SJSA1 (cell line): Measurements from ENCODE around the gene GRAMD1B. TPM values are rescaled to one million over a fixed set of nuclear protein-coding genes. Genes with fewer than 3 reads are reported as not detected.

Experiments used
- DNase-seq, 2 experiments: peaks; one replicate each; pipeline ENCODE4 v3.0.0-alpha.2; 2015 to 2020; ENCODE audit warnings: low spot score in 2 of 2, low read depth in 1 of 2
- H3K27ac ChIP-seq: fragments of 250-450 bp; sonication (Bioruptor Pico); 2 replicates; pipeline ENCODE4 v1.5.1; 2020; ENCODE audit warnings: mild to moderate bottlenecking, moderate library complexity
- H3K27me3 ChIP-seq: fragments of 250-450 bp; sonication (Bioruptor Pico); replicated peaks from 2 replicates; pipeline ENCODE4 v1.5.1; 2020; ENCODE audit warnings: mild to moderate bottlenecking, moderate library complexity
- H3K36me3 ChIP-seq: fragments of 250-450 bp; sonication (Bioruptor Pico); 2 replicates; pipeline ENCODE4 v1.5.1; 2020; ENCODE audit warnings: mild to moderate bottlenecking
- H3K4me1 ChIP-seq: fragments of 250-450 bp; sonication (Bioruptor Pico); replicated peaks from 2 replicates; pipeline ENCODE4 v1.6.1; 2021; ENCODE audit warnings: mild to moderate bottlenecking
- H3K4me3 ChIP-seq: fragments of 250-450 bp; sonication (Bioruptor Pico); 2 replicates; pipeline ENCODE4 v1.5.1; 2020; ENCODE audit warnings: mild to moderate bottlenecking
- H3K9me3 ChIP-seq: fragments of 250-450 bp; sonication (Bioruptor Pico); replicated peaks from 2 replicates; pipeline ENCODE4 v1.5.1; 2020; ENCODE audit warnings: mild to moderate bottlenecking
- total RNA-seq: library from RNA; depleted of rRNA; stranded (reverse); fragments of >200 nt; shearing (Covaris generic); gene quantifications from 2 replicates; pipeline ENCODE4 v1.2.3, GENCODE V29; 2014

The GRAMD1B gene
- total RNA-seq, 1 experiment from 2014 or later = 6.8 TPM

DNA sequence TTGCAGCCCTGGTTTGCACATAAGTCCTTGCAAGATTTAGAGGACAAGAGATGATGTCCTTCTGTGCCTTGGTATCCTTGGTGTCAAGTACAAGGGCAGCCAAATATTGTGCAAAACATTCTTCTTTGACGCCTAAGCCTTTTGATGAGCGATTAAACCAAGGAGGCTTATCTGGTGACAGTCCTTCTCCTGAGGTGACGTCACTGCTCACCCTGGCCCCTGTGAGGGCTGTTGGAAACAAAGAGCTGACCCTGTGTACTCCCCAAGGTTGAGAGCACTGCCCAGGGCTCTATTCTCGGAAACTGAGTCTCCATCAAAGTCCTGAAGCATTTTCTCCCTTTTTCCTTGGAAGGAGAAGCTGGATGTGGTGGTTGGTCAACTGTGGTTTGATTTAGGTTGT lies 4.7 kb upstream of the GRAMD1B start:
- no peaks in the 10 kb centered on the region for H3K36me3 ChIP-seq
- H3K27me3 ChIP-seq = no peaks in the 10 kb centered on the region
- no peaks in the 10 kb centered on the region; the same call in 1 of the 2 replicates for H3K4me1 ChIP-seq
- no peak overlapping the region for H3K4me3 ChIP-seq
- DNase-seq = no peak
- no peaks in the 10 kb centered on the region for H3K9me3 ChIP-seq
- H3K27ac ChIP-seq = no peak overlapping the region

DNA sequence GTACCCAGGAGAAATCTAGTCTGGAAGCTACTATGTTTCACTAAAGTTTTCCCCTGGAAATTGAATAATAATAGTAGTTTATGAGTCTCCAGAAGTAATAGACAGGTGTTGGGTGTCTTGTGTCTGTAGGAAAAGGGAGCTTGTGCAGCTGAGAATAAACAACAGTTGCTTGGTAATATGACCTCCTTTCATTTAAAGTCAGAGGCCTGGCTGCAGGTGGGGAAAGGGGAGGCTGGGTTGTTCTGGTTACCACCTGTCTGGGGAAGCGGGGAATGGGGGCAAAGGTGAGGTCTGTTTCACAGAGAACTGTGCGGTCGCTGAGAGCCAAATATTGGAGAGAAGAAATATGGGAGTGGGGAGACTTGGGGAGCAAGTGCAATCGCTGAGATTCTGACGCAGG lies 3.3 kb upstream of the GRAMD1B start:
- no peaks in the 10 kb centered on the region for H3K36me3 ChIP-seq

DNA sequence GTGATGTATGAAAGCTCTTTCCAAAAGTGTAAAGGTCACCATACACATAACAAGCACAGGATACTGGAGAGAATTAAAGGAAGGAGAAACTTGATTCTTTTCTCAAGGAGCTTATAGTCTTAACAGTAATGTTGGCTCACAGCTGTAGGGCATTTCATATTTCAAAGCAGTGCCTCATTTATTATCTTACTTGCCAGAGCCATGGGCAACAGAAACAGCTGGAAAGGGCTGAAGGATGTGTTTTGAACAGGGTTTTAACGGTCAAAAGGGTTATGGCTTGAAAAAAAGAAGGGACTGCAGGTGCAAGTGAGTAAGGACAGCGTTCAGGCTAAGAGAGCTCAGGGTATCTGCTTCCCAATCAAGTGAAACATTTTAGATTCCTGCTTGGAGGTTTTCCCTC lies 2.7 kb upstream of the GRAMD1B start:
- no peaks in the 10 kb centered on the region for H3K9me3 ChIP-seq
- H3K27me3 ChIP-seq = 0 out of 2 replicates have a peak, but pooled peaks cover 4% of the 10 kb centered on the region
- no peak for DNase-seq
- H3K4me1 ChIP-seq = peaks cover 5% of the 10 kb centered on the region
- no peaks in the 10 kb centered on the region for H3K36me3 ChIP-seq
- no peak overlapping the region for H3K27ac ChIP-seq
- H3K4me3 ChIP-seq = no peak overlapping the region

More for the DNA sequence above, 3.3 kb upstream of the GRAMD1B start:
- H3K27ac ChIP-seq = no peak overlapping the region
- no peaks in the 10 kb centered on the region for H3K9me3 ChIP-seq
- H3K4me3 ChIP-seq = no peak overlapping the region
- peaks cover 5% of the 10 kb centered on the region for H3K4me1 ChIP-seq
- DNase-seq = no peak
- H3K27me3 ChIP-seq = 0 out of 2 replicates have a peak, but pooled peaks cover 4% of the 10 kb centered on the region

DNA sequence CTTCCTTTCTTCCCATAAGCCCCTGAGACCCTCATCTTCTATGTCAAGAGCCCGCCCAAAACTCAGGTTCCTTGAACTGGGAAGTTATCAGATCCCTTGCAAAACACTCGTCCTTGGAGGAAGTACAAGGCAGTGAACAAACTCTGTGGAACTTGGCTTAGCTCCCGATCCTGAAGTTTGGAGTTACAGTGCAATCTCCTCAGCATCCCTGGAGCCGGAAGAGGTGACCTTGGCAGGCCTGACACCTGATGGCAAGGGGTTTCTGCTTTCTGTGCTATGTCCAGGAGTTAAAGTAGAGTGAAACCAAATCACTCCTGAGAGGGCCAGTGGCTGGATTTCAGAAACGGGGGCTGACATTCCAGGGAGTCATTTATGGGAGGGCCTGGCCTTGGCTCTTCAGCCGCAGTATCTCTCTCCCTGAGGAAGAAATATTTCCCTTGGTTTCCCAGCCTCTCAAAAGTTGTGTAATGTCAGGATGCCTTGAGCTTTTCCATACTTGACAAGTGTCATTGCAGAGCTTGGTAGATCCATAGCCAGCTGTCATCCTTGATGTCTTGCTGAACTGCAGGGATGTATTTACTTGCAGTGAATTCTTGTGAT lies 1.9 kb upstream of the GRAMD1B start:
- Histone ChIP-seq H3K27me3 (0 out of 2 replicates have a peak, but pooled peaks cover 4% of the 10 kb centered on the region), H3K4me3 (no peak overlapping the region), H3K9me3 (no peaks in the 10 kb centered on the region), H3K36me3 (no peaks in the 10 kb centered on the region), H3K4me1 (peaks cover 5% of the 10 kb centered on the region), H3K27ac (no peak overlapping the region)
- no peak for DNase-seq

DNA sequence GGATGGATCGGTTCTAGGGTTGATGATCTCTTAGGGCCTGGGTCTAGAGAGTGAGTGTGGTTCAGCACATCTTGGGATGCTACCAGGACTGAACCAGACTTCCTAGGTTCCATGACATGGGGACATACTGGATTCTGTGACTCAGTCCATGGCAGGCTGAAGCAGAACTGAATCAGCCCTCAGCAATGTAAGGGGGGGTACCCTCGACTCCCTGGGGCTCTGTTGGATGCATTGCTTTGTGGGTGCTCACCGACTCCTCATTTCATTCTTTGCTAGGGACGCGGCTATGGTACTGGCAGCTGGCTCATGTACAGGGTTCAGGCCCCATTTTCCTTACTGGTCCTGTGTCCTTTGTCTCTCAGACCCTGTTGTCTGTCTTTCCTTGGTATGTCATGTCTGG lies 733 bp upstream of the GRAMD1B start:
- Histone ChIP-seq H3K9me3 (no peaks in the 10 kb centered on the region), H3K27ac (no peak overlapping the region), H3K4me3 (no peak overlapping the region), H3K36me3 (no peaks in the 10 kb centered on the region), H3K27me3 (0 out of 2 replicates have a peak, but pooled peaks cover 4% of the 10 kb centered on the region), H3K4me1 (peaks cover 5% of the 10 kb centered on the region)
- DNase-seq = no peak

DNA sequence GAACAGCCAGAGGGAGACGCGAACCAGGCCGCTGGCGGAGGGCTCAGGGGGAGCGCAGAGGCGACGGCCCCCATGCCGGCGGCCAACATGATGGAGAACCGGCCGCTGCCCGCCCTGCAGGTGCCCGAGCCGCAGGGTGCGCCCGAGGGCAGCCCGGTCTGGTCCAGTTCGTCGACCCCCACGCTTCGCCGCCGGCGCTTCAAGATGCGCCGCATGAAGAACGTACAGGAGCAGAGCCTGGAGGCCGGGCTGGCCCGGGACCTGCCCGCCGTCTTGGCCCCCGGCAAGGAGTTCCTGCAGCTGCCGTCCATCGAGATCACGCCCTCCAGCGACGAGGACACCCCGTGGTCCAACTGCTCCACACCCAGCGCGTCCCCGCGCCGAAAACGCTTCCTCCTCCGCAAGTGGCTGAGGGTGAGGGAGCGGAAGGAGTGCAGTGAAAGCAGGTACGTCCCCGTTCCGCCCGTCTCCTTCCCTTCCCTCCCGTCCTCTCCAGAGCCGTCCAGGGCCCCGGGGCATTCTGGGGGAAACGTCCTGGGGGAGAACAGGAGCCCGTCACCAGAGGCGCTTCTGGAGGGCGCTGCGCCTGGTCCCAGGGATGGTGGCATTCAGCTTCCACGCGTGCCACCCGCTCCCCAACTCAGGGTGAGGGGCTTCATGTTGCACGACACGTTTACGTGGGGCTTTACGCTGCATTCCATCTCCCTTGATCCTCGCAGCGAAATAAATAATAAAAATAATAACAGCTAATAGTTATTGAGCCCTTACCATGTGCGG lies 840 bp downstream of the GRAMD1B start:
- peak in 1 of 2 experiments; percentile 1 for DNase-seq
- H3K27ac ChIP-seq = no peak overlapping the region
- H3K4me1 ChIP-seq = peaks cover 5% of the 10 kb centered on the region
- H3K36me3 ChIP-seq = no peaks in the 10 kb centered on the region
- 0 out of 2 replicates have a peak, but pooled peaks cover 4% of the 10 kb centered on the region for H3K27me3 ChIP-seq
- peak overlapping the region; percentile 31 for H3K4me3 ChIP-seq
- H3K9me3 ChIP-seq = no peaks in the 10 kb centered on the region

DNA sequence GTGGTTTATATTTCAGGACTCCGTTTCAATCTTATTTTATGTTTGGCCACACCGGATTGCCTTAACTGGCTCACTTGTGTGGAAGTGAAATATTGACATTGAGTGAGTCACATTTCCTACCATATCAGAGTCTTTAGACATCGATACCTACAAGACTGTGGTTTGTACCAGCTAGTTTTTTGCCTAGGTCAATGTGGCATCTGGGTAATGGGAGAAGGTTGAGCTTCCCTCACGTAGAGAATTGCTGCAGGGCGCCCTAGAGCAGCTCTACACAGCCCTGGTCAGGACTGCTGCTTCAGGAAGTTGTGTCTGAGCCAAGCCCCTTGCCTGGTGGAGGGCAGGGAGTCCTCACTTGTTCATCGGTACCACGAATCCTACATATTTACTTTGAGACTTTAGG lies 1.6 kb downstream of the GRAMD1B start:
- H3K4me3 ChIP-seq = no peak overlapping the region
- H3K27ac ChIP-seq = no peak overlapping the region
- H3K36me3 ChIP-seq = no peaks in the 10 kb centered on the region
- 0 out of 2 replicates have a peak, but pooled peaks cover 4% of the 10 kb centered on the region for H3K27me3 ChIP-seq
- no peak for DNase-seq
- H3K4me1 ChIP-seq = peaks cover 5% of the 10 kb centered on the region
- no peaks in the 10 kb centered on the region for H3K9me3 ChIP-seq

DNA sequence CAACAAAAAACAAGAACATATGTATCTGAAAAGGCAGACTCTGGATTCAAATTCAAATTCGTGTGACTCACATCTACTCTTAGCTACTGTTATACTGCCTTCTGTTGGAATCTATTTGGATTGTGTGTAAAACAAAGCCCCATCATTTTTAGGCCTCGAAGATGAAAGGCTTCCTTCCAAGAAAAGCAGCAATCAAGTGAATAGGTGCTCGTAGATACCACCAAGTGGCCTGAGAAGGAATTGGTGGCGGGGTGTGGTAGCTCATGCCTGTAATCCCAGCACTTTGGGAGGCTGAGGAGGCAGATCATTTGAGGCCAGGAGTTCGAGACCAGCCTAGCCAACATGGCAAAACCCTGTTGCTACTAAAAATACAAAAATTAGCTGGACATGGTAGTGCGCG lies 4.2 kb downstream of the GRAMD1B start:
- peaks cover 5% of the 10 kb centered on the region for H3K4me1 ChIP-seq
- no peaks in the 10 kb centered on the region for H3K9me3 ChIP-seq
- H3K36me3 ChIP-seq = no peaks in the 10 kb centered on the region
- DNase-seq = no peak
- H3K27me3 ChIP-seq = 0 out of 2 replicates have a peak, but pooled peaks cover 4% of the 10 kb centered on the region
- H3K4me3 ChIP-seq = no peak overlapping the region
- H3K27ac ChIP-seq = no peak overlapping the region

DNA sequence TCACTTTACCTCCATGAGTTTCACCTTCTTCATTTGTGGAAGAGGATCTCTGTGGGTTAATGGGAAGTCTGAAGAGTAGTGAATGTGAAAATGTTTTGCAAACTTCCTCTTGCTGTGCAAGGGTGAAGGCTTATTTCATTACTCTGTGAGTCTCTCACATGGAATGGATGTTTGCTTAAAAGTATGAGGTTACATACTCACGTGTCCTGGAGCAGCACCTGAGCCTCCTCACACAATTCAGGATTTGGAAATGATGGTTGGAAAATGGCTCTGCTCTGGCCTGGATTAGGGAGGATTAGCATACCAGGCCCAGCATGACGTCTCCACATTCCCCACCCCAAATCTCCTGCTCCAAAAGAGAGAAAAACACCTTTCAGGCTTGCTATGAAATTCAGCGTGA lies 4.8 kb downstream of the GRAMD1B start:
- H3K4me3 ChIP-seq = no peak overlapping the region
- no peak overlapping the region for H3K27ac ChIP-seq
- no peaks in the 10 kb centered on the region for H3K9me3 ChIP-seq
- H3K36me3 ChIP-seq = no peaks in the 10 kb centered on the region
- peaks cover 5% of the 10 kb centered on the region for H3K4me1 ChIP-seq
- DNase-seq = no peak
- 0 out of 2 replicates have a peak, but pooled peaks cover 4% of the 10 kb centered on the region for H3K27me3 ChIP-seq

DNA sequence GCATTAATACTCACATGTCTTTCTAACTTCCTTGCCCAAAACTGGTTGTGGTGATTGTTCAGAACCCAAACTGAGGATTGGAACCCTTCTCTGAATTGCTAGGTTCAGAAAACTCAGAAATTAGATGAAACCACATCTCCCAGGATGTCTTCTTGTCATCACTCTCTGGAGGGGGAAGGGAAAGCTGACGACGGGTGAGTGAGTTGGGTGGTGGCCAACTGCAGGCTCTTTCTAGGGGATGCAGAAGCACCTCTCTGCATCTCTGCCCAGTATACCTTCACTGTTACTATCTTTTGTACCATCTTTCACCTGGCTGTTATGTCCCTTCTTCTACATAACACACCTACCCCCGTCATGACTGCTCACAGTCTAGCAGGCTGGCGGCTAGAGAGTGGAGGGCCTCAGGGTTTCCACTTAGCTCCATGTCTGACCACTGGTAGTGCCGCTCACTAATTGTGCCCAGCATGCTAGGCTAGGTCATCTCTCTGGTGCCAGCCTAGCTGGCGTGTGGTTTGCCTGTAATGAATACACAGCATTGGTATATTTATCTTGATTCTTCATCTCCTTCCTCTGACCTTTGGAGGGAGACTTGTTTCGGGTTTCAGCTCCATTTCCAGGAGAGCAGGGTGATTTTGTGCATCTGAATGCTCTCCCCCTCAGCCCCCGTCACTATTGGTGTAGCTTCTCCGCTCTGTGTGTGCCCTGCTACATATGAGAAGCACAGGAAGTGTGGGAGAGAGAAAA lies 7.3 kb downstream of the GRAMD1B start:
- Histone ChIP-seq H3K36me3 (no peaks in the 10 kb centered on the region), H3K27me3 (no peaks in the 10 kb centered on the region), H3K9me3 (no peaks in the 10 kb centered on the region), H3K27ac (no peak overlapping the region), H3K4me3 (no peak overlapping the region), H3K4me1 (no peaks in the 10 kb centered on the region)
- DNase-seq = no peak

DNA sequence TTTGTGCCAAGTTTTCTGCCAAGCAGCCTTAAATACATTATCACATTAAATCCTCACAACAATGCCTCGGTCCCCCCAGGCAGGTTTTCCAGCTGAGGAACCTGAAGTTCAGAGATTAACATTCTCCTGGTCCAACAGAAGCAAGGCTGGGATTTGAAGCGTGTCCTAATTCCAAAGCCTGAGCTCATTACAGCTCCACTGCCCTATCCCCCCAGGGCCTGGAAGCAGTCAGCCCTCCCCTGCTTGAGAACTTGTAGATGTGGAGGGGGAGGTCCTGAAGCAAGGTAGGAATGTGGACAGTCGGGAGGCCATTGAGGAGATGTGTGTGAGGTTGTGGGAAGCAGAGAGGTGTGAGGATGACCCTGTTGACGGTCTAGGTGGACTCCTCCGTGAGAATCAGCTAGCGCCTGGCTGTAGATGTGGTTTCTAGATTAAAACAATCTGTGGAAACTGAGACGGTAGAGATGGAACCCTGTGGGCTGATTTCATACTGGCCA lies 8.1 kb downstream of the GRAMD1B start:
- Histone ChIP-seq H3K27me3 (no peaks in the 10 kb centered on the region), H3K4me1 (no peaks in the 10 kb centered on the region), H3K9me3 (no peaks in the 10 kb centered on the region), H3K36me3 (no peaks in the 10 kb centered on the region), H3K27ac (no peak overlapping the region), H3K4me3 (no peak overlapping the region)
- no peak for DNase-seq

DNA sequence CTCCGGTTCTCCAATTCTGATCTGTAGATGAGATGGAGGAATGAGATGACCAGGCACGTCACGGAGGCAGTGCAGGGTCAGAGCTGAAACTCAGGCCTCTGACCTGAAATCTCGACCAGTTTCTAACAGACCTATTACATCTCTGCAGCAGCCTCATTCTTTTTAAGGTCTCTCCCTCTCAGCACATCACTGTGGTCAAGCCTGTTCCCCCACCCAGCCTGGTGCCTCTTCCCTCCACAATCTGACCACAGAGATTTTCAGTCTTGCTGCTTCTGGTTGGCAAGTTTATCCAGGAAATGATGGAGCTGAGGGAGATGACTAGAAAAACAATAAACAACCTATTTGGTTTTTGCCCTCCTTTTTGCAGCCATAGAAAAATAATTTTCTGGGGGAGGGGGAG lies 9.5 kb downstream of the GRAMD1B start:
- no peaks in the 10 kb centered on the region for H3K4me1 ChIP-seq
- no peak for DNase-seq
- no peak overlapping the region for H3K27ac ChIP-seq
- H3K4me3 ChIP-seq = no peak overlapping the region
- no peaks in the 10 kb centered on the region for H3K9me3 ChIP-seq
- H3K36me3 ChIP-seq = no peaks in the 10 kb centered on the region
- no peaks in the 10 kb centered on the region for H3K27me3 ChIP-seq

DNA sequence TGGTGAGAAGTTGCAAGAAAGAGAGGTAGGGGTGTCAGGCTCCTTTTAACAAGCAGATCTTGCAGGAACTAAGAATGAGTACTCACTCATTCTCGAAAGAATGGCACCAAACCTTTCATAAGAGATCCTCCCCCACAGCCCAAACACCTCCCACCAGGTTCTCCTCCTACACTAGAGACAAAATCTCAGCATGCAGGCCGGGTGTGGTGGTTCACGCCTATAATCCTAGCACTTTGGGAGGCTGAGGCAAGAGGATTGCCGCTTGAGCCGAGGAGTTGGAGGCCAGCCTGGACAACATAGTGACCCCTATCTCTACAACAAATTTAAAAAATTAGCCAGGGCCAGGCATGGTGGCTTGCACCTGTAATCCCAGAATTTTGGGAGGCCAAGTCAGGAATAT lies 11.1 kb downstream of the GRAMD1B start:
- no peaks in the 10 kb centered on the region for H3K4me1 ChIP-seq
- no peaks in the 10 kb centered on the region for H3K36me3 ChIP-seq
- no peaks in the 10 kb centered on the region for H3K9me3 ChIP-seq
- H3K4me3 ChIP-seq = no peak overlapping the region
- no peaks in the 10 kb centered on the region for H3K27me3 ChIP-seq
- no peak overlapping the region for H3K27ac ChIP-seq
- DNase-seq = no peak
